ENCODE results near the gene GNAO1.
"Not testable (repeated sequence)": the region's sequence is repeated elsewhere in the genome, so short reads cannot be mapped to it uniquely, and the experiment has no call there.

The GNAO1 gene

GRCh38 chr16:56369202-56369601 is 177.9 kb downstream of the GNAO1 start:
- no peak for DNase-seq

- no peak for DNase-seq
Observed at GRCh38 chr16:56370185-56370874, 179.0 kb downstream of the GNAO1 start.

GRCh38 chr16:56370875-56371659 is 179.8 kb downstream of the GNAO1 start:
- no peak for DNase-seq

- no peak for DNase-seq
Observed at GRCh38 chr16:56371660-56371937, 180.3 kb downstream of the GNAO1 start.

- DNase-seq, result no peak
Observed at GRCh38 chr16:56372013-56372634, 180.8 kb downstream of the GNAO1 start.

GRCh38 chr16:56373003-56373402 is 181.7 kb downstream of the GNAO1 start:
- DNase-seq, result no peak

GRCh38 chr16:56375792-56376191 is 184.5 kb downstream of the GNAO1 start:
- DNase-seq, result not testable (repeated sequence)

GRCh38 chr16:56379044-56379443 is 187.8 kb downstream of the GNAO1 start:
- DNase-seq, result not testable (repeated sequence)

- not testable (repeated sequence) for DNase-seq
Observed at GRCh38 chr16:56380778-56381485, 189.6 kb downstream of the GNAO1 start.

- DNase-seq, result no peak
Observed at GRCh38 chr16:56382459-56382858, 191.2 kb downstream of the GNAO1 start.

- DNase-seq, result no peak
Observed at GRCh38 chr16:56382901-56383355, 191.6 kb downstream of the GNAO1 start.

- DNase-seq, result no peak
Observed at GRCh38 chr16:56384074-56384721, 192.9 kb downstream of the GNAO1 start.

GRCh38 chr16:56387396-56387795 is 196.1 kb downstream of the GNAO1 start:
- DNase-seq, result no peak

GRCh38 chr16:56388209-56388608 is 196.9 kb downstream of the GNAO1 start:
- DNase-seq, result no peak

GRCh38 chr16:56389554-56389953 is 198.3 kb downstream of the GNAO1 start:
- no peak for DNase-seq

GRCh38 chr16:56396724-56397123 is 205.4 kb downstream of the GNAO1 start:
- not testable (repeated sequence) for DNase-seq

GRCh38 chr16:56399047-56399446 is 207.8 kb downstream of the GNAO1 start:
- DNase-seq, result no peak

GRCh38 chr16:56399486-56399885 is 208.2 kb downstream of the GNAO1 start:
- DNase-seq, result no peak

- DNase-seq, result no peak
Observed at GRCh38 chr16:56400458-56400857, 209.2 kb downstream of the GNAO1 start.

GRCh38 chr16:56401482-56401881 is 210.2 kb downstream of the GNAO1 start:
- peak; percentile 6 for DNase-seq

GRCh38 chr16:56405977-56406672 is 214.8 kb downstream of the GNAO1 start:
- DNase-seq, result no peak

All from CD4-positive, alpha-beta T cell treated with Interleukin-17A for 4 hours (primary cell).